GM18873 (cell line): ENCODE measurements around the gene GGCX.
"Not testable (repeated sequence)": the region's sequence is repeated elsewhere in the genome, so short reads cannot be mapped to it uniquely, and the experiment has no call there.

Experiments
- ATAC-seq: cut with Tn5 transposase; IDR thresholded peaks from one replicate; pipeline ENCODE4 v1.9.1; 2021; ENCODE audit warnings: mild to moderate bottlenecking, moderate library complexity, moderate number of reproducible peaks; ENCODE audit not compliant: unreplicated experiment, low FRiP score

Gene GGCX

GRCh38 chr2:85595301-85596025, 34.2 kb upstream of the GGCX start, which contains the start of gene RNF181:
RNF181 (plus strand) TSS chr2:85595745; CDS start chr2:85595764, 19 bp downstream.
- peak; percentile 99 for ATAC-seq

- no peak for ATAC-seq
These were observed 33.5 kb upstream of the GGCX start for GRCh38 chr2:85594715-85595300.

DNA sequence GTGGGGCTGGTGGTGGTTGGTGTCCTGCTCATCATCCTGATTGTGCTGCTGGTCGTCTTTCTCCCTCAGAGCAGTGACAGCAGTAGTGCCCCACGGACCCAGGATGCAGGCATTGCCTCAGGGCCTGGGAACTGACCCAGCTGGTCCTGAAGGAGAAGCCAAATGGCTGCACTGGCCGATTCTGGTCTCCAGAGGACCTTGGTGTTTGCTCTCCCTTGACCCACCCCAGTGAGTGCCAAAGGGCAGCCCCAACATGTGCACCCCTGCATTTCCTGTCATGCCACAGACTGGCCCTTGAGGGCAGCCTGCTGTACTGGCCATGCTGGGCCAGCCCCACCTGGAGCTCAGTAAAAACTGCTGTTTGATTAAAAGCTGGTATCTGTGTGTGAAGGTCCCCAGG, 31.7 kb upstream of the GGCX start:
- ATAC-seq = no peak

GRCh38 chr2:85592299-85592698, 31.0 kb upstream of the GGCX start:
- ATAC-seq = not testable (repeated sequence)

DNA sequence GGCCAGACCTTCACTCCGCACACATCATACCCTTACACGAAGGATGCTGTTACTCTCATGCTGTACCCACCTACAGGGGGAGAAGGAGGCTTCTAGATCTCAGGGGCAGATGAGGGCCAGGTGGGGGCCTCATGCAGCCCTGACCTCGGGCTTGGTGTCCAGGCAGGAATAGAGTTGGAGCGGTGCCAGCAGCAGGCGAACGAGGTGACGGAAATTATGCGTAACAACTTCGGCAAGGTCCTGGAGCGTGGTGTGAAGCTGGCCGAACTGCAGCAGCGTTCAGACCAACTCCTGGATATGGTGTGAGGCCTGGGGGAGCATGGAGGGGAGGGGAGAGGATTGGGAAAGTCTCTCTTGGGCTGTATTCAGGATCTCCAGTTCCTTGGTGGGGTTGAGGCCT, 30.3 kb upstream of the GGCX start:
- ATAC-seq = no peak

DNA sequence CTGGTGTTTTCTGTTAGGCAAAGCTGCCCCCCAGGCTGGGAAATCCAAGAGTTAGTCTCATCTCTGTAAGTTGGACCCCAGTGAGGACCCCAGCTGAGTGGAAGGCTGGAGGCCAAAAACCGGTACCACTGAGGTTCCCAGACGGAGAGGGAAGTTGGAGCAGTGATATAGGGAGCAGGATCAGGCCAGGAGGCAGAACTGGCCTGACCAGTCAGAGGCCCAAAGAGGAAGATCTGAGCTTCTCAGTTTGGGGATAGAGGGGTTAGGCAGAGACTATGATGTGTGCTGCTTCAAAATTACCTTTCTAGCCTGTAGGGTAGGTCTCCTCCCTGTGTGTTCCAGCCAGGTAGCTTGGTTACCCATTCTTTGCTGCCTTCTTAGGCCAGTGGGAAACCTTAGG, 29.7 kb upstream of the GGCX start:
- ATAC-seq = no peak

- ATAC-seq = no peak
These were observed 28.9 kb upstream of the GGCX start for GRCh38 chr2:85589982-85590791.

GRCh38 chr2:85589181-85589580, 27.9 kb upstream of the GGCX start:
- no peak for ATAC-seq

GRCh38 chr2:85588645-85589044, 27.4 kb upstream of the GGCX start:
- ATAC-seq = no peak

- ATAC-seq = no peak
These were observed 26.9 kb upstream of the GGCX start for GRCh38 chr2:85588236-85588635.

DNA sequence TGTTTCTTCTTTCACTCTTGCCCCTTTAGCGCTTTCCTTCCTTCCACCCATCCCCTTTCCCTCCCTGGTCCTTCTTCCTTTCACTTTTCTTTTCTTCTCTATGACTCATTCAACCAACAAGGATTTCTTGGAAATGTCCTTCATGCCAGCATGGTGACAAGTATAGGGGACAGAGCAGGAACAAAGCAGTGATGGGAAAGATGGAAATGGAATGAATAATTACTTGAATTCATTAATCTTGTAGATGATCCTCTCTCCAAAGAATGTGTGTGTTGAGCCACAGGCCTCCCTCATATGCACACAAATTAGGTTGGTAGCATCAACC, 24.4 kb upstream of the GGCX start:
- ATAC-seq = no peak

GRCh38 chr2:85584857-85585780, 23.8 kb upstream of the GGCX start:
- ATAC-seq = peak; percentile 47

- no peak for ATAC-seq
These were observed 23.1 kb upstream of the GGCX start, which contains the start of gene VAMP5 for GRCh38 chr2:85584354-85584856. VAMP5 (plus strand) TSS chr2:85584431; CDS start chr2:85584491, 60 bp downstream.

DNA sequence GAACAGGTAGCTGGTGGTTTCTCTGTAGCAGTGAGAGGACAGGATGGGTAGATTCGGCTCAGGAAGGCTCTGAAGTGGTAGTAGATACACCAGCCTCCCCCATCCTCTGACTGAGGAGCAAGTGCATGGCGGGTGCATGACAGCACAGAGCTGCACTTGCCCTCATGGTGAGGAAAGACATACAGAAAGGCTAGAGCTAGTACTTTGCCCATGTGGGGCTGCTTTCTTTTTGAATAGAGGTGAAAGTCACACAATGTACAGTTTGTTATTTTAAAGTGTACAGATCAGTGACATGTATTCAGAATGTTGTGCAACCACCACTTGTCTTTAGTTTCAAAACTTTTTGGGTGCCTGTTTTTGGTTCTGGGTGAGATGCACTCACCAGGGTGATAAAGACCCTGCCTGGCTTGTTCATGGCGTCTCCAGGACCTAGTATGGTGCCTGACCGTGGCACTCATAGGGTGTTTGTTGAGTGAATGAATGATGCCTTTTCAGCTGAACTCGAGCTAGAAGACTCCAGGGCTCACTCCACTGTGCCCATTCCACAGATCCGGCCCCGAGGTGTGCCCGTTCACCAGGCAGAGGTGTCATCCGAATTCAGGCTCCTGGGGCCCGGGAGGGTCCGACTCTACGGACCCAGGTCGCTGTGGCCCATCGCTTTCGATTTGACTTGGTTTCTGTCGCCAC, 22.5 kb upstream of the GGCX start:
- ATAC-seq = no peak

GRCh38 chr2:85582492-85582891, 21.2 kb upstream of the GGCX start:
- ATAC-seq = no peak

- ATAC-seq = no peak
These were observed 18.9 kb upstream of the GGCX start for GRCh38 chr2:85580206-85580605.

DNA sequence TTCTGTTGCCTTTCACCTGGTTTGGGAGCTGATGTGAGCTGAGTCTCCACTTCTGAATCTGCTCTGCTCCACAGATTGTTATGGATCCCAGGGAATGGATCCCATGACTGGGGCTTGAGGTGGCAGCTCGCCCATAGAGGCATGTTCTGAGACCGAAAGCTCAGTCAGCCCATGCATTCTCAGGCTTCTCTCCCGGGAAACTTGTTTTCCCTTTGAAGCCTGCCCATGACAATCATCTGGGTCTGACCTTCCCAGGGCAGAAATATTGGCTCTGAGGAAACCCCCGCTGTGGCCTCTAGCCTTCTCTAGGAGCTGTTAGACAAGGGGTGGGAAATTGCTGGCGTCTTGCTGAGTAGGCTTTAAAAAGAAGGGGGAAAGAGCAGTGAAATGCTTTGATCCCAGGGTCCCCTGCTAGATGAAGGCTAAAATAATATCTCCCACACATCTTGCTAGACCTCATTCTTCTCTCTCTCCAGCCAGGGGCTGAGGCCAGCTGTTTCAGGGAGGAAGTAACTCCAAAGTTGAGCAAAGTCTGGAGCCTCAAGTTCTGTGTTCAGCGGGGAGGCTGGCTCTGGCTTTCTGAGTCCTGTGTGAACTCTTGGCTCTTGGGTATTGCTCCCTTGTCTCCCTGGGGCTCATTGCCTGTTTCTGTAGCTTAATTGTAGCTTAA, 18.1 kb upstream of the GGCX start:
- ATAC-seq = no peak

DNA sequence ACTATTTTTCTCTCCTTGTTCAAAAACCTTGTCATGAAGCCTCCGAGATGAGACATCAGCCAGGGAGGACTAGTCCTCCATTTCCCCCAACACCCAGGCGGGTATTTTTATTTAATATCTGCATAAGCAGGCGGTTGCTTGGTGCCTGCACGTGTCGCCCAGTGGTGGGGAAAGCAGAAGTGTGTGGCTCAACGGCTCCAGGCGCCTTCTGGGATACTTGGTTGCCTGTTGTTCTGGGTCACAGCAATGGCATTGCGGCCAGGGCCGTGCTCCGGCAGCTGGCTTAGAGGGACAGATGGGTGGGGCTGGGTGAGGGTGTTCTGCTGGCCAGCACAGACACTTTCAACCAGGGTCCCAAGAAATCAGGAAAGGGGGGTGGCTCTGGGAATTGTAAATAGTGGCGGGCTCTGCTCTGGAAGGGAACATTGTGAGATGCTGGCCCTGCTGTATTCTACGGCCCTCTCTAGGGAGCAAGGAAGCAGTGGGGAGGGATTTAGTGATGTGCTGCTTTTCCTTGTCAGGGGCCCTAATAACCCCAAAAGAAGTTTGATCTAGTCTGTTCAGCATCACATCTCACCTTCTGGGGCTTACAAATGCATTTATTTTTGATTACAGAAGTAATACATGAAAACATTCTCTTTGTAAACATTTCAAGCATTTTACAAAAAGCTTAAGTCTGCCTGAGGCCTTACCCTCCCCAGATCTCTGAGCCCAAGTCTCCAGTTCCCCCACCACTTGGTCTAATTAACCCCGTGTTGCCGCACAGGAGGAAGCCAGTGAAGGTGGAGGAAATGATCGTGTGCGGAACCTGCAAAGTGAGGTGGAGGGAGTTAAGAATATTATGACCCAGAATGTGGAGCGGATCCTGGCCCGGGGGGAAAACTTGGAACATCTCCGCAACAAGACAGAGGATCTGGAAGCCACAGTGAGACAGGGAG, 17.2 kb upstream of the GGCX start:
- peak; percentile 32 for ATAC-seq
